ENCODE data around the gene FAM200A.

DNA sequence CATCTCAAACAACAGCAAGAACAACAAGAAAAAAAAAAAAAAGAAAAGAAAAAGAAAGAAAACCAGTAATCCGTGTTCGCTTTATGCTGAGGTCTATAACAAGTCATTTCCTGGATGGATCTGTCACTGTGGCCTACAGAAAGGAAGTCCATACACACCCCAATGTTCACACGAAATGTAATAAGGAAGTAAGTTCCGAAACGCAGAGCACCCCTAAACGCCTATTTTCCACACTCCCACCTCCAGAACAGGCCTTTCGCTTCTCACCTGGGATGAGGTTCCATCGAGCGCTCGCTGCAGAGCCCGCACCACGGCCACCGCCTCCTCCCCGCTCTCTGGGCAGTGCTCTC, 52.6 kb downstream of the FAM200A start:
- no peak for TF ChIP-seq EZH2 (optimal IDR thresholded peaks at IDR 0.05; ENCODE audit: low read depth, low read length)
- TF ChIP-seq, protein P1, sequence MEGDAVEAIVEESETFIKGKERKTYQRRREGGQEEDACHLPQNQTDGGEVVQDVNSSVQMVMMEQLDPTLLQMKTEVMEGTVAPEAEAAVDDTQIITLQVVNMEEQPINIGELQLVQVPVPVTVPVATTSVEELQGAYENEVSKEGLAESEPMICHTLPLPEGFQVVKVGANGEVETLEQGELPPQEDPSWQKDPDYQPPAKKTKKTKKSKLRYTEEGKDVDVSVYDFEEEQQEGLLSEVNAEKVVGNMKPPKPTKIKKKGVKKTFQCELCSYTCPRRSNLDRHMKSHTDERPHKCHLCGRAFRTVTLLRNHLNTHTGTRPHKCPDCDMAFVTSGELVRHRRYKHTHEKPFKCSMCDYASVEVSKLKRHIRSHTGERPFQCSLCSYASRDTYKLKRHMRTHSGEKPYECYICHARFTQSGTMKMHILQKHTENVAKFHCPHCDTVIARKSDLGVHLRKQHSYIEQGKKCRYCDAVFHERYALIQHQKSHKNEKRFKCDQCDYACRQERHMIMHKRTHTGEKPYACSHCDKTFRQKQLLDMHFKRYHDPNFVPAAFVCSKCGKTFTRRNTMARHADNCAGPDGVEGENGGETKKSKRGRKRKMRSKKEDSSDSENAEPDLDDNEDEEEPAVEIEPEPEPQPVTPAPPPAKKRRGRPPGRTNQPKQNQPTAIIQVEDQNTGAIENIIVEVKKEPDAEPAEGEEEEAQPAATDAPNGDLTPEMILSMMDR (IDR thresholded peaks at IDR 0.05; ENCODE audit: low read length): no peak
- TF ChIP-seq EZH2phosphoT487 (IDR thresholded peaks at IDR 0.05; ENCODE audit: low read length): no peak

All from MM.1S (cell line).